ENCODE data around the gene SMYD3. TPM values are rescaled to one million over a fixed set of nuclear protein-coding genes. Genes with fewer than 3 reads are reported as not detected.

The SMYD3 gene
- total RNA-seq, 1 experiment from 2014 or later: 29.6 TPM

DNA sequence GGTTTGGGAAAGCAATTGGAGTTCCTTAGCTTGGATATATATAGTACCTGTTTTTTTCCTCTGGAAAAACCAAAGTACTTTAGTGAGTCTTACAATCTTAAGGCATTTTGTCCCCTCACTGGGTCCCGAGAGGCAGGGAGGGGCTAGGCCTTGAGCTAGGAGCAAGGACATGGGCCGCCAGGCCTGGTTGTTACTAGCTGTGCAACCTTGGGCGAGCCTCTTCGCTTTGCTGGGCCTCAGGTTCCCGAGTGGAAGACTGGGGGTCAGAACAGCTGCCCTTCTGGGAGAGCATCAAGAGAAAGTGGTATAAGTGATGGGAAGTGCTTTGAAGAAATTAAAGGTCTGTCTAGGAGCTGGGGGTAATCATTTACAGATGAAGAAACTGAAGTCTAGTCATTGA, 799.1 kb downstream of the SMYD3 start:
- CTCF ChIA-PET: no interaction called here
- intact Hi-C loops (cut with micrococcal nuclease; ENCODE audit: unreplicated experiment): no loop called here
- H3F3A ChIP-seq (ENCODE audit: insufficient read depth, low read depth): no peaks in the 10 kb centered on the region

DNA sequence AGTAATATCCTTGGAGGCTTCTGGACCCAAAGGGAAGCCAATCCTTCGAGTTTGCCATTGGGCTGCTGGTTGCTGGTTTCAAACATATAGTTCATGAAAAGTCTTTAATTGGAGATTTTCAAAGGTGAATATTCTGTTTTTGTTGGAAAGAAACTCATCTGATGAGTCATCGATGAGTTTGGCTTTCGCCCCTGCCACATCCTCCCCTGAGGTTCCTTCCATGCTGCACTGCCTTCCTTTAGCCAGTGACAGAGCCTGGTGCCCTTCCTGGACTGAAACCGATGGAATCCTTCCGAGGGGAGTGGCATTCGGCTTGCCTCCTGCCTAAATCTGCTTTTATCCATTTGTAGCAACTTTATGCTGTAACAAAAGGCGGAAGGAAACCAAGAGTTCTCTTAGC, 802.3 kb downstream of the SMYD3 start:
- CTCF ChIA-PET: no interaction called here
- no peak overlapping the region for H3K4me2 ChIP-seq
- H3K79me2 ChIP-seq (ENCODE audit: low read depth): no peaks in the 10 kb centered on the region
- H4K20me1 ChIP-seq (ENCODE audit: insufficient read depth): no peaks in the 10 kb centered on the region
- H3K27ac ChIP-seq: no peak overlapping the region
- H3K9me3 ChIP-seq (ENCODE audit: insufficient read depth, low read depth): no peaks in the 10 kb centered on the region
- no peak overlapping the region for H3K4me3 ChIP-seq
- H3K27me3 ChIP-seq (ENCODE audit: insufficient read depth, low read depth): peaks cover 82% of the 10 kb centered on the region
- no peaks in the 10 kb centered on the region for H3F3A ChIP-seq (ENCODE audit: insufficient read depth, low read depth)
- DNase-seq: no peak
- no peaks in the 10 kb centered on the region for H3K9me2 ChIP-seq (ENCODE audit: insufficient read depth)
- BruUV-seq (replicated peaks): no TSS peak
- H2AFZ ChIP-seq: no peak overlapping the region
- intact Hi-C loops (cut with micrococcal nuclease; ENCODE audit: unreplicated experiment): no loop called here
- no peak for TF ChIP-seq EZH2 (IDR thresholded peaks at IDR 0.05; ENCODE audit: low read depth)
- TF ChIP-seq, protein P1, sequence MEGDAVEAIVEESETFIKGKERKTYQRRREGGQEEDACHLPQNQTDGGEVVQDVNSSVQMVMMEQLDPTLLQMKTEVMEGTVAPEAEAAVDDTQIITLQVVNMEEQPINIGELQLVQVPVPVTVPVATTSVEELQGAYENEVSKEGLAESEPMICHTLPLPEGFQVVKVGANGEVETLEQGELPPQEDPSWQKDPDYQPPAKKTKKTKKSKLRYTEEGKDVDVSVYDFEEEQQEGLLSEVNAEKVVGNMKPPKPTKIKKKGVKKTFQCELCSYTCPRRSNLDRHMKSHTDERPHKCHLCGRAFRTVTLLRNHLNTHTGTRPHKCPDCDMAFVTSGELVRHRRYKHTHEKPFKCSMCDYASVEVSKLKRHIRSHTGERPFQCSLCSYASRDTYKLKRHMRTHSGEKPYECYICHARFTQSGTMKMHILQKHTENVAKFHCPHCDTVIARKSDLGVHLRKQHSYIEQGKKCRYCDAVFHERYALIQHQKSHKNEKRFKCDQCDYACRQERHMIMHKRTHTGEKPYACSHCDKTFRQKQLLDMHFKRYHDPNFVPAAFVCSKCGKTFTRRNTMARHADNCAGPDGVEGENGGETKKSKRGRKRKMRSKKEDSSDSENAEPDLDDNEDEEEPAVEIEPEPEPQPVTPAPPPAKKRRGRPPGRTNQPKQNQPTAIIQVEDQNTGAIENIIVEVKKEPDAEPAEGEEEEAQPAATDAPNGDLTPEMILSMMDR (conservative IDR thresholded peaks at IDR 0.05): no peak
- POLR2A ChIA-PET (ENCODE audit: unreplicated experiment): no interaction called here
- H3K36me3 ChIP-seq (ENCODE audit: low read depth): no peaks in the 10 kb centered on the region
- H3K4me1 ChIP-seq (replicated peaks; ENCODE audit: insufficient read depth): no peaks in the 10 kb centered on the region

More for the DNA sequence above, 799.1 kb downstream of the SMYD3 start:
- no peaks in the 10 kb centered on the region for H3K9me2 ChIP-seq (ENCODE audit: insufficient read depth)
- DNase-seq: no peak
- no peak overlapping the region for H3K4me3 ChIP-seq
- H3K27ac ChIP-seq: no peak overlapping the region
- H3K27me3 ChIP-seq (ENCODE audit: insufficient read depth, low read depth): peaks cover 78% of the 10 kb centered on the region
- no peaks in the 10 kb centered on the region for H3K4me1 ChIP-seq (replicated peaks; ENCODE audit: insufficient read depth)
- H3K9me3 ChIP-seq (ENCODE audit: insufficient read depth, low read depth): no peaks in the 10 kb centered on the region
- H2AFZ ChIP-seq: no peak overlapping the region
- POLR2A ChIA-PET (ENCODE audit: unreplicated experiment): no interaction called here
- no TSS peak for BruUV-seq (replicated peaks)
- TF ChIP-seq, protein P1 (conservative IDR thresholded peaks at IDR 0.05): no peak
- no peak for TF ChIP-seq EZH2 (IDR thresholded peaks at IDR 0.05; ENCODE audit: low read depth)
- no peaks in the 10 kb centered on the region for H3K79me2 ChIP-seq (ENCODE audit: low read depth)
- no peaks in the 10 kb centered on the region for H3K36me3 ChIP-seq (ENCODE audit: low read depth)
- no peak overlapping the region for H3K4me2 ChIP-seq
- H4K20me1 ChIP-seq (ENCODE audit: insufficient read depth): no peaks in the 10 kb centered on the region

DNA sequence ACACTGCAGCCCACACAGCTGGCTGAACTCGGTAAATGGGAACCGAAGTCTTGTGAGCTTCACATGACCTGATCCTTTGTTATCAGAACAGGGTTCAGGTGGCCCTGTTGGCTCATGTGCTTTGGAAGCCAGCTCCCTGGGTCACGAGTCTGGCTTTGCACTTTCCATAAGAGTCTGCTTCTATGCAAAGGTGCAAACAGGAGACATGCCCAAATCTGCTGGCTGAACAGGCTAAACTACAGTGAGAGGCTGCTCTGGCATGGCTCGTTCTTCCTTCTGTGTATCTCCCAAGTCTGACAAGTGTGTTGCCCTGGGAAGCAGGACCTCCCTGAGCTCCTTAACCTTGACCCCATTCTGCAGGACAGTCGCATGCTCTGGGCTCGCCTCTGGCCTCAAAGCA, 802.7 kb downstream of the SMYD3 start:
- Histone ChIP-seq H3K9me2 (ENCODE audit: insufficient read depth) (no peaks in the 10 kb centered on the region), H2AFZ (no peak overlapping the region), H4K20me1 (ENCODE audit: insufficient read depth) (no peaks in the 10 kb centered on the region), H3K4me3 (no peak overlapping the region), H3K27ac (no peak overlapping the region), H3K36me3 (ENCODE audit: low read depth) (no peaks in the 10 kb centered on the region), H3K27me3 (ENCODE audit: insufficient read depth, low read depth) (peaks cover 86% of the 10 kb centered on the region), H3K9me3 (ENCODE audit: insufficient read depth, low read depth) (no peaks in the 10 kb centered on the region), H3F3A (ENCODE audit: insufficient read depth, low read depth) (no peaks in the 10 kb centered on the region), H3K79me2 (ENCODE audit: low read depth) (no peaks in the 10 kb centered on the region), H3K4me1 (replicated peaks; ENCODE audit: insufficient read depth) (no peaks in the 10 kb centered on the region), H3K4me2 (no peak overlapping the region)
- ChIA-PET POLR2A (ENCODE audit: unreplicated experiment) (no interaction called here), CTCF (no interaction called here)
- intact Hi-C loops (cut with micrococcal nuclease; ENCODE audit: unreplicated experiment): no loop called here
- TF ChIP-seq, protein P1 (conservative IDR thresholded peaks at IDR 0.05): no peak
- no peak for TF ChIP-seq EZH2 (IDR thresholded peaks at IDR 0.05; ENCODE audit: low read depth)
- no peak for DNase-seq
- BruUV-seq (replicated peaks): no TSS peak
